K562 (cell line): Measurements from ENCODE around the gene MTFMT. TPM values are rescaled to one million over a fixed set of nuclear protein-coding genes. Genes with fewer than 3 reads are reported as not detected.

Source experiments
- ATAC-seq: fragments of 200-7000 bp; cut with Tn5 transposase; 3 replicates; pipeline ENCODE4 v1.9.1; 2020; ENCODE audit warnings: moderate library complexity
- BruUV-seq: library from RNA; stranded (reverse); fragments of 400-500 nt; replicated peaks from 2 replicates; lab custom pipeline; 2021; lab: Mats Ljungman, UMichigan
- CTCF ChIA-PET: fragments of 300-600 bp; formaldehyde crosslinking; extraction: SDS; loops from one replicate; lab custom pipeline; 2021; ENCODE audit warnings: low intra/inter-chr PET ratio; lab: Yijun Ruan, JAX
- POLR2A ChIA-PET: fragments of 300-600, 350-650 bp; sonication (Branson Sonifier 250); formaldehyde crosslinking; extraction: SDS; loops from one replicate; lab custom pipeline; 2021; ENCODE audit warnings: antibody characterized with exemption, inconsistent platforms; lab: Yijun Ruan, JAX
- DNase-seq, 4 experiments: peaks; one replicate each; pipeline versions ENCODE4 v3.0.0 to v3.0.0-alpha.2; 2011 to 2018; ENCODE audit warnings: low spot score in 3 of 4, mixed read lengths in 3 of 4; ENCODE audit errors: extremely low read depth in 1 of 4
- FAIRE-seq: peaks from 2 replicates; lab custom pipeline; 2011; peaks lifted over from hg19 to GRCh38; lab: Jason Lieb, UNC
- H2AFZ ChIP-seq: 2 replicates; pipeline ENCODE4 v1.6.0; 2011; ENCODE audit warnings: low read depth, low read length, control low read depth, inconsistent platforms
- H3K27ac ChIP-seq: fragments of 200-600 bp; 3 replicates; pipeline ENCODE4 v1.8.0; 2011; ENCODE audit warnings: low read depth, mild to moderate bottlenecking, control low read depth, inconsistent platforms, low read length, moderate library complexity, mixed read lengths; ENCODE audit errors: extremely low read depth
- H3K27me3 ChIP-seq, 2 experiments: fragments of 300-600 bp in 1 of 2; 2 replicates in 1 of 2; 3 replicates in 1 of 2; pipeline versions ENCODE4 v1.6.0 to v1.8.0; 2011; ENCODE audit warnings: inconsistent platforms in 2 of 2, low read length in 2 of 2, mild to moderate bottlenecking in 1 of 2, mixed read lengths in 1 of 2, moderate library complexity in 1 of 2; ENCODE audit not compliant: control insufficient read depth in 2 of 2, insufficient read depth in 2 of 2
- H3K36me3 ChIP-seq: fragments of 300-600 bp; 3 replicates; pipeline ENCODE4 v1.8.0; 2011; ENCODE audit warnings: mild to moderate bottlenecking, low read length, inconsistent platforms; ENCODE audit not compliant: control insufficient read depth, insufficient read depth
- H3K4me1 ChIP-seq, 2 experiments: fragments of 200-600 bp in 1 of 2; replicated peaks in 1 of 2; 2 replicates in 1 of 2; 3 replicates in 1 of 2; pipeline versions ENCODE4 v1.5.1 to v1.8.0; 2011; ENCODE audit warnings: inconsistent platforms in 2 of 2, low read length in 2 of 2, mild to moderate bottlenecking in 1 of 2, mixed read lengths in 1 of 2, moderate library complexity in 1 of 2; ENCODE audit not compliant: control insufficient read depth in 2 of 2, insufficient read depth in 2 of 2
- H3K4me2 ChIP-seq: 2 replicates; pipeline ENCODE4 v1.6.1; 2011; ENCODE audit warnings: low read length, control low read depth, inconsistent platforms, mixed read lengths; ENCODE audit not compliant: insufficient read depth
- H3K4me3 ChIP-seq: fragments of 200-600 bp; sonication (generic), shearing (Covaris generic); 2 replicates; pipeline ENCODE4 v1.5.1; 2016; ENCODE audit warnings: control low read depth, inconsistent platforms
- H3K79me2 ChIP-seq: fragments of 200-600 bp; 3 replicates; pipeline ENCODE4 v1.8.0; 2011; ENCODE audit warnings: low read length, inconsistent platforms; ENCODE audit not compliant: control insufficient read depth, insufficient read depth
- H3K9ac ChIP-seq, 2 experiments: 2 replicates each; pipeline versions ENCODE4 v1.6.0 to v1.6.1; 2011; ENCODE audit warnings: low read depth in 2 of 2, low read length in 2 of 2, control low read depth in 1 of 2, inconsistent platforms in 1 of 2, mild to moderate bottlenecking in 1 of 2, mixed read lengths in 1 of 2; ENCODE audit not compliant: insufficient read depth in 1 of 2
- H3K9me1 ChIP-seq: one replicate; pipeline ENCODE4 v1.6.0; 2011; ENCODE audit warnings: inconsistent platforms, mild to moderate bottlenecking, low read length, moderate library complexity; ENCODE audit not compliant: control insufficient read depth, insufficient read depth
- H3K9me3 ChIP-seq: replicated peaks from 2 replicates; pipeline ENCODE4 v1.5.1; 2011; ENCODE audit warnings: low read depth, low read length, inconsistent platforms; ENCODE audit not compliant: control insufficient read depth, insufficient read depth
- H4K20me1 ChIP-seq: replicated peaks from 2 replicates; pipeline ENCODE4 v1.6.1; 2011; ENCODE audit warnings: low read length, inconsistent platforms, mixed read lengths; ENCODE audit not compliant: control insufficient read depth, insufficient read depth
- CBFA2T2 ChIP-seq: fragments of 450-650 bp; conservative IDR thresholded peaks from 2 replicates; pipeline ENCODE4 v1.6.1; 2017; ENCODE audit warnings: mild to moderate bottlenecking
- DIDO1 ChIP-seq: fragments of 450-650 bp; IDR thresholded peaks from 2 replicates; pipeline ENCODE4 v1.6.1; 2016; ENCODE audit warnings: low read depth, missing biosample characterization, missing genetic modification characterization
- FOXA1 ChIP-seq: fragments of 450-650 bp; IDR thresholded peaks from 2 replicates; pipeline ENCODE4 v1.6.1; 2016; ENCODE audit warnings: mild to moderate bottlenecking, borderline replicate concordance
- KLF13 ChIP-seq: fragments of 450-650 bp; IDR thresholded peaks from 2 replicates; pipeline ENCODE4 v1.6.1; 2016; ENCODE audit warnings: missing genetic modification characterization, low read depth, mild to moderate bottlenecking, missing compliant biosample characterization, moderate library complexity, borderline replicate concordance
- MECOM ChIP-seq: fragments of 250-450 bp; sonication (Bioruptor Pico); IDR thresholded peaks from 2 replicates; pipeline ENCODE4 v1.8.0; 2022; ENCODE audit warnings: inconsistent platforms
- NFIX ChIP-seq: fragments of 250-450 bp; sonication (Bioruptor Pico); IDR thresholded peaks from 2 replicates; pipeline ENCODE4 v1.4.0; 2020; ENCODE audit warnings: low read depth, mild to moderate bottlenecking, moderate library complexity
- NR2C2 ChIP-seq, 2 experiments: fragments of 200-800 bp in 1 of 2; sonication (Bioruptor generic) in 1 of 2; sonication (generic) in 1 of 2; formaldehyde crosslinking in 1 of 2; IDR thresholded peaks; 2 replicates each; pipeline versions ENCODE4 v1.6.1 to v1.8.0; 2016 to 2022; ENCODE audit warnings: mild to moderate bottlenecking in 1 of 2, missing compliant biosample characterization in 1 of 2, missing genetic modification characterization in 1 of 2, missing genetic modification reagents in 1 of 2
- POLR2A ChIP-seq: fragments of 450-650 bp; conservative IDR thresholded peaks from 2 replicates; pipeline ENCODE4 v1.6.1; 2016
- PTRF ChIP-seq: fragments of 450-650 bp; IDR thresholded peaks from 2 replicates; pipeline ENCODE4 v1.6.1; 2016; ENCODE audit warnings: mild to moderate bottlenecking, missing genetic modification characterization, missing compliant biosample characterization
- TARDBP ChIP-seq: fragments of 450-650 bp; IDR thresholded peaks from 2 replicates; pipeline ENCODE4 v1.6.1; 2016
- XRCC5 ChIP-seq: fragments of 200-400 bp; formaldehyde crosslinking; IDR thresholded peaks from 2 replicates; pipeline ENCODE4 v1.6.1; 2017; ENCODE audit warnings: low read depth, mild to moderate bottlenecking, low read length
- ZBTB5 ChIP-seq: fragments of 450-650 bp; IDR thresholded peaks from 2 replicates; pipeline ENCODE4 v1.6.1; 2017; ENCODE audit warnings: antibody characterized with exemption
- ZNF121 ChIP-seq: sonication (generic); formaldehyde crosslinking; conservative IDR thresholded peaks from 2 replicates; pipeline ENCODE4 v1.8.0; 2022; ENCODE audit warnings: missing genetic modification reagents
- ZNF561 ChIP-seq: fragments of 450-650 bp; formaldehyde crosslinking; conservative IDR thresholded peaks from 2 replicates; pipeline ENCODE4 v1.4.0; 2020; ENCODE audit warnings: mild to moderate bottlenecking, moderate library complexity
- WGBS: fragments of 100-300 bp; shearing (Covaris generic); methylation state at CpG from one replicate; pipeline ENCODE4 v1.1.6; 2016; ENCODE audit warnings: low coverage, mixed read lengths; ENCODE audit not compliant: insufficient coverage; ENCODE audit errors: missing lambda C conversion rate; 5-methylcytosine and 5-hydroxymethylcytosine counted together
- in situ Hi-C: fragments of 300-500 bp; cut with MboI; formaldehyde crosslinking; loops from 4 replicates; pipeline ENCODE4 v1.15.0; 2018; ENCODE audit warnings: inconsistent platforms, mixed read lengths
- intact Hi-C: fragments of 100-400 bp; cut with micrococcal nuclease; formaldehyde crosslinking; loops from 2 replicates; pipeline ENCODE4 v1.14.2; 2022
- polyA plus RNA-seq, 8 experiments: library from polyadenylated mRNA; depleted of rRNA in 4 of 8; stranded (reverse) in 5 of 8; unstranded in 3 of 8; fragments of >200 nt; fragmentation: Nextera tagmentation in 2 of 8; fragmentation: Illumina TruSeq in 1 of 8; extraction: Ambion mirVana in 2 of 8; extraction: Trizol in 1 of 8; gene quantifications; 2 replicates each; pipeline versions ENCODE4 v1.2.1 to v1.2.3, GENCODE V29; 2011 to 2014; ENCODE audit warnings: inconsistent platforms in 1 of 8, missing spikeins in 1 of 8
- total RNA-seq, 7 experiments: library from RNA; depleted of rRNA in 6 of 7; stranded (reverse); fragments of >200 nt in 6 of 7; fragmentation: Illumina TruSeq in 2 of 7; extraction: Trizol in 2 of 7; gene quantifications; 2 replicates each; pipeline versions ENCODE4 v1.2.1 to v1.2.3, GENCODE V29; 2011 to 2021; ENCODE audit warnings: low replicate concordance in 1 of 7
- TF ChIP-seq, protein P1 (sequence below): fragments of 450-650 bp; IDR thresholded peaks from 2 replicates; pipeline ENCODE4 v1.6.1; 2016; ENCODE audit warnings: low read depth

MTFMT gene
- total and polyA plus RNA-seq, 9 of the 15 experiments (the other 6 are each of a cell fraction or from before 2014, with no cell fraction given), result 1.4 to 31.1 (median 16.2) TPM

DNA sequence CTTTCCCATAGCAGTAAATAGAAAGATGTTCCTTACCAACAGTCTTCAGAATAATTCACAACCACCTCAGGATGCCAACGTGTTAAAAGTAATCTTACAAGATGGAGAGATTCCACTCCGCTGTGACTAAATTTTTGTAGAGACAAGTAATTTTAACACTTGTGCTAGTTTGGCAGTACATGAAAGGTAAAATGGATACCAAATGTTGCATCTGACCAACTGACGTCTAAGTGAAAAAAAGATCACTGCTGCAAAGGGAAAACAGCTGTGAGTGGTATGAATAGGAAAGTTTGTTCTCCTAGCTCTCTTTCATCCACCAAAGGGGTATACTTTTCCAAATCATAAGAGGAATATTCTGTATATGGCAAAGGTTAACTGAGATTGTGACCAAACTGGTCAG lies 42.3 kb downstream of the MTFMT start:
- Histone ChIP-seq H3K36me3 (peaks cover 23% of the 10 kb centered on the region; the same call in 2 of the 3 replicates), H3K4me2 (no peak overlapping the region), H3K4me3 (no peak overlapping the region), H3K79me2 (peaks cover 23% of the 10 kb centered on the region), H3K4me1 (peaks cover 5 to 14% of the 10 kb centered on the region in 2 experiments; a peak in 4 of 5 replicates), H3K27ac (no peak overlapping the region), H3K9ac (no peak overlapping the region), H3K9me3 (no peaks in the 10 kb centered on the region), H3K27me3 (no peaks in the 10 kb centered on the region), H4K20me1 (no peaks in the 10 kb centered on the region), H3K9me1 (no peaks in the 10 kb centered on the region), H2AFZ (no peak overlapping the region)
- POLR2A ChIA-PET, result interaction anchor here (0.6 to 1.1 kb wide), 4 partner anchors 56 to 825 kb away, joined by 3 to 5 read pairs (median 3); partner anchors contain the start of genes PPIB and RNU5B-1
- intact Hi-C loops, result no loop called here
- 68% methylated on average over 3 of the region's 3 CpGs for WGBS
- in situ Hi-C loops, result no loop called here
- FAIRE-seq, result peak; percentile 35
- BruUV-seq, result no TSS peak
- ATAC-seq, result no peak
- CTCF ChIA-PET, result no interaction called here
- no peak for TF ChIP-seq XRCC5
- TF ChIP-seq ZNF121 (CRISPR knock-in tag), result no peak
- TF ChIP-seq PTRF (tag), result no peak
- no peak for TF ChIP-seq CBFA2T2
- no peak for TF ChIP-seq ZNF561 (CRISPR knock-in tag)
- TF ChIP-seq FOXA1, result no peak
- TF ChIP-seq MECOM (CRISPR knock-in tag), result no peak
- no peak for TF ChIP-seq ZBTB5
- TF ChIP-seq KLF13 (tag), result no peak
- TF ChIP-seq, protein P1, sequence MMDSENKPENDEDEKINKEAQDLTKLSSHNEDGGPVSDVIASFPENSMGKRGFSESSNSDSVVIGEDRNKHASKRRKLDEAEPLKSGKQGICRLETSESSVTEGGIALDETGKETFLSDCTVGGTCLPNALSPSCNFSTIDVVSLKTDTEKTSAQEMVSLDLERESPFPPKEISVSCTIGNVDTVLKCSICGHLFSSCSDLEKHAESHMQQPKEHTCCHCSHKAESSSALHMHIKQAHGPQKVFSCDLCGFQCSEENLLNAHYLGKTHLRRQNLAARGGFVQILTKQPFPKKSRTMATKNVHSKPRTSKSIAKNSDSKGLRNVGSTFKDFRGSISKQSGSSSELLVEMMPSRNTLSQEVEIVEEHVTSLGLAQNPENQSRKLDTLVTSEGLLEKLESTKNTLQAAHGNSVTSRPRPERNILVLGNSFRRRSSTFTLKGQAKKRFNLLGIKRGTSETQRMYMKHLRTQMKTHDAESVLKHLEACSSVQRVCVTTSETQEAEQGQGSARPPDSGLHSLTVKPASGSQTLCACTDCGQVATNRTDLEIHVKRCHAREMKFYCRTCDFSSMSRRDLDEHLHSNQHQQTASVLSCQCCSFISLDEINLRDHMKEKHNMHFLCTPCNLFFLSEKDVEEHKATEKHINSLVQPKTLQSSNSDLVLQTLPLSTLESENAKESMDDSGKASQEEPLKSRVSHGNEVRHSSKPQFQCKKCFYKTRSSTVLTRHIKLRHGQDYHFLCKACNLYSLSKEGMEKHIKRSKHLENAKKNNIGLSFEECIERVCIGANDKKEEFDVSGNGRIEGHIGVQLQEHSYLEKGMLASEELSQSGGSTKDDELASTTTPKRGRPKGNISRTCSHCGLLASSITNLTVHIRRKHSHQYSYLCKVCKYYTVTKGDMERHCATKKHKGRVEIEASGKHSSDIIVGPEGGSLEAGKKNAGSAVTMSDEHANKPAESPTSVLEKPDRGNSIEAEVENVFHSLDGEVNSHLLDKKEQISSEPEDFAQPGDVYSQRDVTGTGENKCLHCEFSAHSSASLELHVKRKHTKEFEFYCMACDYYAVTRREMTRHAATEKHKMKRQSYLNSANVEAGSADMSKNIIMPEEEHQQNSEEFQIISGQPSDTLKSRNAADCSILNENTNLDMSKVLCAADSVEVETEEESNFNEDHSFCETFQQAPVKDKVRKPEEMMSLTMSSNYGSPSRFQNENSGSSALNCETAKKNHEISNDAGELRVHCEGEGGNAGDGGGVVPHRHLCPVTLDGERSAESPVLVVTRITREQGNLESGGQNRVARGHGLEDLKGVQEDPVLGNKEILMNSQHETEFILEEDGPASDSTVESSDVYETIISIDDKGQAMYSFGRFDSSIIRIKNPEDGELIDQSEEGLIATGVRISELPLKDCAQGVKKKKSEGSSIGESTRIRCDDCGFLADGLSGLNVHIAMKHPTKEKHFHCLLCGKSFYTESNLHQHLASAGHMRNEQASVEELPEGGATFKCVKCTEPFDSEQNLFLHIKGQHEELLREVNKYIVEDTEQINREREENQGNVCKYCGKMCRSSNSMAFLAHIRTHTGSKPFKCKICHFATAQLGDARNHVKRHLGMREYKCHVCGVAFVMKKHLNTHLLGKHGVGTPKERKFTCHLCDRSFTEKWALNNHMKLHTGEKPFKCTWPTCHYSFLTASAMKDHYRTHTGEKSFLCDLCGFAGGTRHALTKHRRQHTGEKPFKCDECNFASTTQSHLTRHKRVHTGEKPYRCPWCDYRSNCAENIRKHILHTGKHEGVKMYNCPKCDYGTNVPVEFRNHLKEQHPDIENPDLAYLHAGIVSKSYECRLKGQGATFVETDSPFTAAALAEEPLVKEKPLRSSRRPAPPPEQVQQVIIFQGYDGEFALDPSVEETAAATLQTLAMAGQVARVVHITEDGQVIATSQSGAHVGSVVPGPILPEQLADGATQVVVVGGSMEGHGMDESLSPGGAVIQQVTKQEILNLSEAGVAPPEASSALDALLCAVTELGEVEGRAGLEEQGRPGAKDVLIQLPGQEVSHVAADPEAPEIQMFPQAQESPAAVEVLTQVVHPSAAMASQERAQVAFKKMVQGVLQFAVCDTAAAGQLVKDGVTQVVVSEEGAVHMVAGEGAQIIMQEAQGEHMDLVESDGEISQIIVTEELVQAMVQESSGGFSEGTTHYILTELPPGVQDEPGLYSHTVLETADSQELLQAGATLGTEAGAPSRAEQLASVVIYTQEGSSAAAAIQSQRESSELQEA, result no peak
- TF ChIP-seq DIDO1 (tag), result no peak
- no peak for TF ChIP-seq TARDBP
- TF ChIP-seq NFIX, result no peak
- TF ChIP-seq POLR2A, result no peak
- no peak for TF ChIP-seq NR2C2 (CRISPR knock-in tag; IDR thresholded peaks at IDR 0.05)
- no peak for TF ChIP-seq NR2C2 (tag; IDR thresholded peaks at IDR 0.05)
- DNase-seq, result no peak
